Erythroblast (primary cell): ENCODE measurements around the gene CFAP157.

Experiments used
- GATA1 ChIP-seq: IDR thresholded peaks from 2 replicates; pipeline ENCODE4 v1.6.1; 2011; ENCODE audit warnings: low read depth, mild to moderate bottlenecking, control low read depth, low read length, moderate library complexity
- POLR2A ChIP-seq: IDR thresholded peaks from 2 replicates; pipeline ENCODE4 v1.6.1; 2011; ENCODE audit warnings: mild to moderate bottlenecking, low read length

- TF ChIP-seq POLR2A, result no peak
- no peak for TF ChIP-seq GATA1
Measured at GRCh38 chr9:127673234-127673633, 33.6 kb upstream of the CFAP157 start.
